ENCODE data around the gene RPL31.

RPL31 gene

DNA sequence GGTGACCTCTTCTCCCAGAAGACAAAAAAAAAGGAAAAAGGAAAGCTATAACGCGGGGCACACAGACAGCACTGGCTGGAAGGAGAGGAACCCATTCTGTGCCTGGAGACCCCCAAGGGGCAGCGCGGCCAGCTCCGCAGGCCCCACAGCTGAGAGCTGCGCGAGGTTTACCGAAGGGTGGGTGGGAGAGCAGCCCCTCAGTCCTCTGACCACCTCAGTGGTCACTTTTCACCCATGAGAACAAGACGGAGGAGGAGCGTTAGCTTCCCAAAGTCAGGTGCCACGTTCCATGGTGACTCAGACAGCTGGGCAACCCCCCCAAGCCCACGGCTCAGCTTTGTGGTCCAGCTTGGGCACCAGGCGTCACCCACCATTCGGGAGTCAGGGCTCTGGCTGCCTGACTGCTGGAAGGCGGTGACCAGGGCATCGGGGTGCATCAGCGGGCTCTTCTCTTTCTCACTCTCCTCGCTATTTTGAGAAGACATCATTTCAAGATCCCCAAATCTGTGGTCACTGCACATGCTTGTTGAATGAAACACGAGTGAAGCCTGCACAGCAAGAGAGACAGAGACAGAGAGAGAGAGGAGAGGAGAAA, 35.2 kb downstream of the RPL31 start:
- no peak for DNase-seq
- no peaks in the 10 kb centered on the region for H3K9me3 ChIP-seq (replicated peaks; ENCODE audit: insufficient read depth, low read length)
- H3K36me3 ChIP-seq (replicated peaks; ENCODE audit: insufficient read depth, low read length) = no peaks in the 10 kb centered on the region
- no peaks in the 10 kb centered on the region for H3K79me2 ChIP-seq (ENCODE audit: low read length)
- H3K9me2 ChIP-seq (replicated peaks; ENCODE audit: insufficient read depth, low read length) = no peaks in the 10 kb centered on the region
- H4K20me1 ChIP-seq (ENCODE audit: insufficient read depth, low read length) = no peaks in the 10 kb centered on the region
- H3K27ac ChIP-seq (ENCODE audit: low read length) = no peak overlapping the region
- H3K9ac ChIP-seq (ENCODE audit: low read length) = no peak overlapping the region
- no peaks in the 10 kb centered on the region for H3F3A ChIP-seq (ENCODE audit: insufficient read depth, low read length)
- no peak for TF ChIP-seq EZH2 (optimal IDR thresholded peaks at IDR 0.05; ENCODE audit: low read depth, low read length)
- TF ChIP-seq, protein P1, sequence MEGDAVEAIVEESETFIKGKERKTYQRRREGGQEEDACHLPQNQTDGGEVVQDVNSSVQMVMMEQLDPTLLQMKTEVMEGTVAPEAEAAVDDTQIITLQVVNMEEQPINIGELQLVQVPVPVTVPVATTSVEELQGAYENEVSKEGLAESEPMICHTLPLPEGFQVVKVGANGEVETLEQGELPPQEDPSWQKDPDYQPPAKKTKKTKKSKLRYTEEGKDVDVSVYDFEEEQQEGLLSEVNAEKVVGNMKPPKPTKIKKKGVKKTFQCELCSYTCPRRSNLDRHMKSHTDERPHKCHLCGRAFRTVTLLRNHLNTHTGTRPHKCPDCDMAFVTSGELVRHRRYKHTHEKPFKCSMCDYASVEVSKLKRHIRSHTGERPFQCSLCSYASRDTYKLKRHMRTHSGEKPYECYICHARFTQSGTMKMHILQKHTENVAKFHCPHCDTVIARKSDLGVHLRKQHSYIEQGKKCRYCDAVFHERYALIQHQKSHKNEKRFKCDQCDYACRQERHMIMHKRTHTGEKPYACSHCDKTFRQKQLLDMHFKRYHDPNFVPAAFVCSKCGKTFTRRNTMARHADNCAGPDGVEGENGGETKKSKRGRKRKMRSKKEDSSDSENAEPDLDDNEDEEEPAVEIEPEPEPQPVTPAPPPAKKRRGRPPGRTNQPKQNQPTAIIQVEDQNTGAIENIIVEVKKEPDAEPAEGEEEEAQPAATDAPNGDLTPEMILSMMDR (IDR thresholded peaks at IDR 0.05; ENCODE audit: low read length) = no peak
- TF ChIP-seq EZH2phosphoT487 (IDR thresholded peaks at IDR 0.05; ENCODE audit: low read length) = no peak
- H3K4me3 ChIP-seq (ENCODE audit: low read length) = no peak overlapping the region
- H2AFZ ChIP-seq (ENCODE audit: low read length) = no peak overlapping the region
- H3K4me2 ChIP-seq (ENCODE audit: low read depth, low read length) = no peak overlapping the region
- no peaks in the 10 kb centered on the region for H3K4me1 ChIP-seq (ENCODE audit: low read length)
- no peaks in the 10 kb centered on the region for H3K27me3 ChIP-seq (replicated peaks; ENCODE audit: insufficient read depth, low read length)

DNA sequence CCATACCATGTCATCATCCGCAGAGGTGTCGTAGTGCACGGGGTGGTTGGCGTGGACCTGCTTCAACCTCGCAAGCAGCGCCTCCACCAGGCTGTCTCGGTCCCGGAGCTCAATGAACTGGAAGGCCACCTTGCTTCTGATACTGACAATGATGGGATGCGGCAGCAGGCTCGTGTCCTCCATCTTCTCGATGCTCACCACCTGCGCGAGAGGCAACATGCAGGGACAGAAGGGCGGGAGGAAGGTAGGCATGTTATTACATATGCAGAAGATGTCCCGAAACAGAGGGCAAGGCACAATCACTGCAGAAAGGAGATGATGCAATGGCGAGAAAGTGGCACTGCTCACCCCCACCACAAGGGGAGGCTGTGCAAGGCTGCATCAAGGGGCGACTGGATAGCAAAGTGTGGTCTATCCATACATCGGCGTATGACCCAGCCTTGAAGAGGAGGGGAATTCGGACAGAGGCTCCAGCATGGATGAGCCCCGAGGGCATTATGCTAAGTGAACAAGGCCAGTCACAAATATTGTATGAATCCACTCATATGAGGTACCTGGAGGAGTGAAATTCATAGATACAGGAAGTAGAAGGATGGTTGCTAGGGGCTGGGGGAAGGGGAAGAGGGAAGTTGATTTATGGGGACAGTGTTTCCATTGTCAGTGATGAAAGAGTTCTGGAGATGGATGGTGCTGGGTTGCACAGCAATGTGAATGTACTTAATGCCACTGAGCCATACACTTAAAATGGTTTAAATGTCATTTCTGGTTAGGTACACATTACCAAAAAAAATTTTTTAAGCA, 36.6 kb downstream of the RPL31 start:
- Histone ChIP-seq H3F3A (ENCODE audit: insufficient read depth, low read length) (peaks cover 3% of the 10 kb centered on the region; the same call in 1 of the 2 replicates), H3K27me3 (replicated peaks; ENCODE audit: insufficient read depth, low read length) (no peaks in the 10 kb centered on the region), H3K4me1 (ENCODE audit: low read length) (peaks cover 8% of the 10 kb centered on the region), H3K4me2 (ENCODE audit: low read depth, low read length) (no peak overlapping the region), H3K4me3 (ENCODE audit: low read length) (no peak overlapping the region), H3K9me3 (replicated peaks; ENCODE audit: insufficient read depth, low read length) (no peaks in the 10 kb centered on the region), H3K27ac (ENCODE audit: low read length) (no peak overlapping the region), H3K79me2 (ENCODE audit: low read length) (no peaks in the 10 kb centered on the region), H3K9ac (ENCODE audit: low read length) (no peak overlapping the region), H4K20me1 (ENCODE audit: insufficient read depth, low read length) (no peaks in the 10 kb centered on the region), H2AFZ (ENCODE audit: low read length) (no peak overlapping the region), H3K9me2 (replicated peaks; ENCODE audit: insufficient read depth, low read length) (no peaks in the 10 kb centered on the region), H3K36me3 (replicated peaks; ENCODE audit: insufficient read depth, low read length) (no peaks in the 10 kb centered on the region)
- no peak for DNase-seq
- TF ChIP-seq EZH2 (optimal IDR thresholded peaks at IDR 0.05; ENCODE audit: low read depth, low read length) = no peak
- TF ChIP-seq, protein P1 (IDR thresholded peaks at IDR 0.05; ENCODE audit: low read length) = peak; percentile 47

DNA sequence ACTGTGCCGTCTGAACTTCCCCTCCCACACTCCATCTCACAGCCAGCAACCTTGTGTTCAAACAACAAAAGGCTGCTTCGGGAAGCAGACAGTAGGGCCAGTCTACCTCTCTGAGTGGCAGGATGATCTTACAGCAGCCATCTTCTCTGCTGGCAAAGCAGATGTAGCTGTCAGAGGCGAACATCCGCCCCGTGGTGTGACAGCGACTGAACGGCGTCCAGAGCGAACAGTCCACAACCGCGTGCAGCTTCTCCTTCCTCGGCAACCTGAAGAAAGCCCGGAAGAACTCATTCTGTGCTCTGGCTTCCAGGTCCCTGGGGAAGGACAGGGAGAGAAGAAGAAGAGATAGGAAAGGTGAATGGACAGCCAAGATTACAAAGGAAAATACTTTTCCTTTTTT, 38.0 kb downstream of the RPL31 start:
- no peak overlapping the region for H3K4me3 ChIP-seq (ENCODE audit: low read length)
- no peak overlapping the region for H3K4me2 ChIP-seq (ENCODE audit: low read depth, low read length)
- TF ChIP-seq, protein P1 (IDR thresholded peaks at IDR 0.05; ENCODE audit: low read length) = no peak
- TF ChIP-seq EZH2phosphoT487 (IDR thresholded peaks at IDR 0.05; ENCODE audit: low read length) = no peak
- no peak for TF ChIP-seq EZH2 (optimal IDR thresholded peaks at IDR 0.05; ENCODE audit: low read depth, low read length)
- no peak overlapping the region for H2AFZ ChIP-seq (ENCODE audit: low read length)
- H3K9ac ChIP-seq (ENCODE audit: low read length) = no peak overlapping the region
- H3K27me3 ChIP-seq (replicated peaks; ENCODE audit: insufficient read depth, low read length) = no peaks in the 10 kb centered on the region
- no peak overlapping the region for H3K27ac ChIP-seq (ENCODE audit: low read length)
- peaks cover 15% of the 10 kb centered on the region for H3K4me1 ChIP-seq (ENCODE audit: low read length)
- H3K36me3 ChIP-seq (replicated peaks; ENCODE audit: insufficient read depth, low read length) = no peaks in the 10 kb centered on the region
- H4K20me1 ChIP-seq (ENCODE audit: insufficient read depth, low read length) = no peaks in the 10 kb centered on the region
- H3K9me2 ChIP-seq (replicated peaks; ENCODE audit: insufficient read depth, low read length) = no peaks in the 10 kb centered on the region
- no peaks in the 10 kb centered on the region for H3K79me2 ChIP-seq (ENCODE audit: low read length)
- no peak for DNase-seq
- H3F3A ChIP-seq (ENCODE audit: insufficient read depth, low read length) = peaks cover 14% of the 10 kb centered on the region
- no peaks in the 10 kb centered on the region for H3K9me3 ChIP-seq (replicated peaks; ENCODE audit: insufficient read depth, low read length)

Measured in MM.1S (cell line).